Measurements from ENCODE around the gene TMEM87A.
"Not testable (repeated sequence)": the region's sequence is repeated elsewhere in the genome, so short reads cannot be mapped to it uniquely, and the experiment has no call there.

Gene TMEM87A

GRCh38 chr15:42232606-42233005 lies 40.6 kb downstream of the TMEM87A start:
- TF ChIP-seq POLR2A (IDR thresholded peaks at IDR 0.05; ENCODE audit: low read depth, low read length): no peak
- FAIRE-seq (no peak), DNase-seq (ENCODE audit: insufficient read length, low spot score) (no peak)

GRCh38 chr15:42231088-42231487 lies 42.1 kb downstream of the TMEM87A start:
- DNase-seq (ENCODE audit: insufficient read length, low spot score): no peak
- peak; percentile 11 for FAIRE-seq
- TF ChIP-seq POLR2A (IDR thresholded peaks at IDR 0.05; ENCODE audit: low read depth, low read length): no peak

- not testable (repeated sequence) for DNase-seq (ENCODE audit: insufficient read length, low spot score)
Measured at GRCh38 chr15:42228981-42229380, 44.3 kb downstream of the TMEM87A start.

GRCh38 chr15:42228036-42228435 lies 45.2 kb downstream of the TMEM87A start:
- no peak for TF ChIP-seq POLR2A (IDR thresholded peaks at IDR 0.05; ENCODE audit: low read depth, low read length)
- no peak for DNase-seq (ENCODE audit: insufficient read length, low spot score)

More at GRCh38 chr15:42228981-42229380, 44.3 kb downstream of the TMEM87A start:
- not testable (repeated sequence) for FAIRE-seq

GRCh38 chr15:42226648-42227047 lies 46.6 kb downstream of the TMEM87A start:
- DNase-seq (ENCODE audit: insufficient read length, low spot score): no peak
- TF ChIP-seq POLR2A (IDR thresholded peaks at IDR 0.05; ENCODE audit: low read depth, low read length): no peak
- no peak for FAIRE-seq

More at GRCh38 chr15:42228036-42228435, 45.2 kb downstream of the TMEM87A start:
- FAIRE-seq: no peak

- FAIRE-seq (no peak), DNase-seq (ENCODE audit: insufficient read length, low spot score) (no peak)
- TF ChIP-seq POLR2A (IDR thresholded peaks at IDR 0.05; ENCODE audit: low read depth, low read length): no peak
Measured at GRCh38 chr15:42220216-42220615, 53.0 kb downstream of the TMEM87A start.

- TF ChIP-seq POLR2A (IDR thresholded peaks at IDR 0.05; ENCODE audit: low read depth, low read length): no peak
- no peak for DNase-seq (ENCODE audit: insufficient read length, low spot score)
- no peak for FAIRE-seq
Measured at GRCh38 chr15:42218953-42219592, 54.2 kb downstream of the TMEM87A start.

GRCh38 chr15:42217568-42217967 lies 55.7 kb downstream of the TMEM87A start:
- DNase-seq (ENCODE audit: insufficient read length, low spot score) (no peak), FAIRE-seq (no peak)
- no peak for TF ChIP-seq POLR2A (IDR thresholded peaks at IDR 0.05; ENCODE audit: low read depth, low read length)

GRCh38 chr15:42215913-42216829 lies 57.1 kb downstream of the TMEM87A start:
- FAIRE-seq (peak; percentile 52), DNase-seq (ENCODE audit: insufficient read length, low spot score) (no peak)
- TF ChIP-seq POLR2A (IDR thresholded peaks at IDR 0.05; ENCODE audit: low read depth, low read length): no peak

GRCh38 chr15:42214600-42214999 lies 58.6 kb downstream of the TMEM87A start:
- FAIRE-seq (peak; percentile 38), DNase-seq (ENCODE audit: insufficient read length, low spot score) (no peak)
- no peak for TF ChIP-seq POLR2A (IDR thresholded peaks at IDR 0.05; ENCODE audit: low read depth, low read length)

- no peak for FAIRE-seq
- no peak for DNase-seq (ENCODE audit: insufficient read length, low spot score)
- TF ChIP-seq POLR2A (IDR thresholded peaks at IDR 0.05; ENCODE audit: low read depth, low read length): no peak
Measured at GRCh38 chr15:42213511-42213910, 59.7 kb downstream of the TMEM87A start.

- DNase-seq (ENCODE audit: insufficient read length, low spot score) (no peak), FAIRE-seq (no peak)
- TF ChIP-seq POLR2A (IDR thresholded peaks at IDR 0.05; ENCODE audit: low read depth, low read length): no peak
Measured at GRCh38 chr15:42210696-42211095, 62.5 kb downstream of the TMEM87A start.

GRCh38 chr15:42207674-42208579 lies 65.3 kb downstream of the TMEM87A start, which contains the start of gene VPS39:
Gene VPS39, minus strand, starts transcription at chr15:42208304. Its CDS starts 151 bp downstream, at chr15:42208153.
- peak; percentile 92 for FAIRE-seq

GRCh38 chr15:42206406-42206805 lies 66.8 kb downstream of the TMEM87A start:
- FAIRE-seq (no peak), DNase-seq (ENCODE audit: insufficient read length, low spot score) (no peak)
- no peak for TF ChIP-seq POLR2A (IDR thresholded peaks at IDR 0.05; ENCODE audit: low read depth, low read length)

More at GRCh38 chr15:42207674-42208579, 65.3 kb downstream of the TMEM87A start, which contains the start of gene VPS39:
- DNase-seq (ENCODE audit: insufficient read length, low spot score): peak; percentile 78
- peak; percentile 63 for TF ChIP-seq POLR2A (IDR thresholded peaks at IDR 0.05; ENCODE audit: low read depth, low read length)
